NCI-H1048 (cell line): ENCODE results near the gene CCDC121.
"Not testable (repeated sequence)": the region's sequence is repeated elsewhere in the genome, so short reads cannot be mapped to it uniquely, and the experiment has no call there.

Source experiments
- DNase-seq: peaks from one replicate; lab custom pipeline; 2025; lab: John Stamatoyannopoulos, UW

Gene CCDC121

DNA sequence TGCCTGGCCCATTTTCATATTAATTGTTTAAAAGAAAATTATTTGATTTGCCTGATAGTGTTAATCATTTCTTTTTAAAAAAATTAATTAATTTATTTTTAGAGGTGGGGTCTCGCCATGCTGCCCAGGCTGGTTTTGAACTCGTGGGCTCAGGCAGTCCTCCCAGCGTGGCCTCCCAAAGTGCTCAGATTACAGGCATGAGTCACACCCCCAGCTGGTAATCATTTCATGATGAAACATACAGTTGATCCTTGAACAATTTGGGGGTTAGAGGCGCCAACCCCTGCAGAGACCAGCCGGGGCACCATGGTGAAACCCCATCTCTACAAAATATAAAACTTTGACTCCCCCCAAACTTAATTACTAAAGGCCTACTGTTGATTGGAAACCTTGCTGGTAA, 8.0 kb upstream of the CCDC121 start:
- no peak for DNase-seq

DNA sequence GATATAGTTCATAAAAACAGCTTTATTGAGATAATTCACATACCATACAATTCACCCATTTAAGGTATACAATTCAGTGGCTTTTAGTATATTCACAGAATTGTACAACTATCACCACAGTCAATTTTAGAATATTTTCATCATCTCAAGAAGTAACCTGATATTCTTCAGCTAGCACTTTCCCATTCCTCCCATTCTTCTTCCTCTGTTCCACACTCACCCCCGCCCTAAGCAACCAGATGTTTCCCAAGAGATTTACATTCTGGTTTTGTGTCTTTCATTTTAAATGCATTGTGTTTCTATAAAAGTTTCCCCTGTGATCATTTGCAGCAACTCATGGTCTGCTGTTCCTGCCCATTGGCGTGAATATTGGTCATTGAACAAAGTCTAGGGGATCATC, 5.5 kb upstream of the CCDC121 start:
- DNase-seq, result no peak

DNA sequence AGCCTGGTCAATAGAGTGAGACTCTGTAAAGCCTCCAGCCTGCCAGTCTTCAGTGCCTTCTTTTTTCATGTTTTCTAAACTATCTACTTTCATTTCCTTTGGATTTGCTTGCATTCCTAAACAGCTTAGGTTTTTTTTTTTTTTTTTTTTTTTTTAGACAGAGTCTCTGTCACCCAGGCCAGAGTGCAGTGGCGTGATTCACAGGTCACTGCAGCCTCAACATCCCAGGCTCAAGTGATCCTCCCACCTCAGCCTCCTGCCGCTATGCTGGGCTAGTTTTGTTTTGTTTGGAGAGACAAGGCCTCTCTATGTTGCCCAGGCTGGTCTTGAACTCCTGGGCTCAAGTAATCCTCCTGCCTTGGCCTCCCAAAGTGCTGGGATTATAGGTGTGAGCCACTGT, 1.4 kb upstream of the CCDC121 start:
- DNase-seq, result not testable (repeated sequence)

DNA sequence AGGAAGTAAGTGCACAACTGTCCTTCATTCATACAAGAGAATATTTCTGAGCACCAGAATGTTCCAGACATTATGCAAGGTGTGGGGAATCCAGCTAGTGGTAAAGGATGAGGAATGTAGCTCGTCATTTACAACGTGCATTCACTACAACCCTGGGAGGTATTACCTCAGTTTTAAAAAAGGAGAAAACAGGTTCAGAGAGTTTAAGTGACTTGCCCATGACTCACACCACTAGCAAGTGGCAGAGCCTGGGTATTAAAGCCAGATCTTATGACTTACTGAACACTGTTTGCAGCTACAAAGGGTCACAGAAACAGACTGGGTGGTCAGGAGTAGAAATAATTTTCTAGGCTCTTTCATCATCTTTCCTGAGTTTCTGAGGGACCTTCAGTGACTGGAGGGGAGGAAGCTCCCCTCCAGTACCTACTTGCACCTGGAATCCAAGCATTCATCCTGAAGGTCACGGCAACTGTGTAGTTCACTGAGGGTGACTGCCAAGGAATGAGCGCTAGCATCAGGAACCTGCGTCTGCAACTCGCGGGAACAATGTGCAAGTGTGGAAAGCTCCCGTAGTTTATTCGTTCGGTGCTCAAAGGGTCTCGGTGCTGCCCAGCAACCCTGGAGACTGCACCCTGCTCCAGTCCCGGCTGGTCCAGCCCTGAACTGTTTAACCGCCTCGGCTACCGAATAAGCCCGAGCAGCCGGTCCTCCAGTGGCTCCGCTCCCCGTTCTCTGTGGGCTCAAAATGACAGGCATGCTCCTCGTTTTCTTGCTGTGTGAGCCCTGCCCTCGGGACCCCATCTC, 647 bp downstream of the CCDC121 start:
- no peak for DNase-seq

DNA sequence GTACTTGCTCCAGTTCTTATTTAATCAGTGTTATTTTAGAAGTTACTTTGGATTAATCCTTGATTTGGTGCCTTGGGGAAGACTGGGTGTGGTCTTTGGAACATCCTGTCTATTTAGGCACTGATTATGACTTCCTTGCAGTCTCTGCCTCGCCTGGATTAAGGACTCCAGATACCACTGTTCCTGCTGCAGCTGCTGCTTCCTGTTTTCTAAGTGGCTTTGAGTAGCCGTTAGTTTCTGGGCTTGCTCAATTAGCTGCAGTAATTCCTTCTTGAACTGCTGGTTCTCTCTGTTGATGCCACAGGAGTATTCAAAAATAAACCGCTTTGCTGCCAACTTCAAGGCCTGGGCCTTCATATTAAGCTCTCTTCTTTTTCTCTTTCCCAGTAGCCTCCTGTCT, 1.9 kb downstream of the CCDC121 start:
- not testable (repeated sequence) for DNase-seq

DNA sequence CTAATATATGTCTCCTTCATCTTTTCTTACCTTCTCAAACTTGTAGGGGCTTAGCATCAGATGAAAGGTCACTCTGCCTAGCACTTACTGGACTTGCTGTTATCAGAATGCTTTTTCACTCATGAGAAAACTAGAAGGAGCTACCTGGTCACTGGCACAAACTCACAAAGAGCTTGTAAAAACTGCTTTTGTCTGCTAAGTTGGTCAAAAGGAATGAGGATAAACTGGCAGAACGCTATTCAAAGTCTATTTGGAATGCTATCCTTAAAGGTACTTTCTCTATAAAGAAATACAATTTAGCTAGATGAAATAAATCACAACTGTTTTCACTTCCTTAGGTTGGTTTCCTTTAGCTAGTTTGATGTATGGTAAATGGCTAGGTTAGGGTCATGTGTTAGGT, 2.5 kb downstream of the CCDC121 start:
- DNase-seq, result not testable (repeated sequence)

DNA sequence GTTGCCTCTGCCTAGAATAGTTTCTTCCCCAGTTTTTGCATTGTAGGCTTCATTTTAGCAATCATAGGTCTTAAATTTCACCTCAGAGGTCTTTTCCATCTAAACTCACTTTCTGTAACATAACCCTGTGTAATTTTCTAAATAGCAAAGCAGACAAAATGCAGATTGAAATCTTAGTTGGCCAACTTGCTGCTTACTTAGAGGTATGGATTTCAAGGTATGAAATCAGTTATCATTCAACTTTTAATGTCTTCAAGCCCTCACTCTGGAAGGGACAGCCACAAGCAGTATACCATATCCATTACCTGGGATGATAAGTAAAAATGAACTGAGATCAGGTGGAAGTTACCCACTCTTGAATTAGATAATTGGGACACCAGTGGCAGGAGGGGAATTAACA, 3.9 kb downstream of the CCDC121 start:
- no peak for DNase-seq

DNA sequence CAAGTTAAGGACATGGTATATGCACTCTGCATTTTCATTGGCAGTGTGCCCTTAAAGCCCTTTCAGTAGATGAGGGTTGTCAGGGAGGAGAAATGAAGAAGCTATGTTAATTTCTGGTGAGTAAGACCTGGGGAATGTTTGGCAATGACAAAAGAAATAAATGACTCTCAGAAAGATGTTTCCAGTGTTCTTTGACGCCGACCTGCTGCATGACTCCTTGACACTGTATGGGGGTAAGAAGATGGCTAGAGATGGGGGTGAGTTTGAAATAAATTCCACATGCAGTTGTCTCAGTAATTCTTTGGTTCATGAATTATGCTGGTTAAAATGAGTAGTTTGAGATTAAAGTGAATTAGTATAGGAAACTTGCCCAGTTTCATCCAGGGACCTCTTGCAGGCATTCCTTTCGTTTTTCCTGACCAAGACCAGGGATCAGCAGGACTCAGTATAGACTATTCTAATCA, 5.9 kb downstream of the CCDC121 start:
- DNase-seq, result no peak

DNA sequence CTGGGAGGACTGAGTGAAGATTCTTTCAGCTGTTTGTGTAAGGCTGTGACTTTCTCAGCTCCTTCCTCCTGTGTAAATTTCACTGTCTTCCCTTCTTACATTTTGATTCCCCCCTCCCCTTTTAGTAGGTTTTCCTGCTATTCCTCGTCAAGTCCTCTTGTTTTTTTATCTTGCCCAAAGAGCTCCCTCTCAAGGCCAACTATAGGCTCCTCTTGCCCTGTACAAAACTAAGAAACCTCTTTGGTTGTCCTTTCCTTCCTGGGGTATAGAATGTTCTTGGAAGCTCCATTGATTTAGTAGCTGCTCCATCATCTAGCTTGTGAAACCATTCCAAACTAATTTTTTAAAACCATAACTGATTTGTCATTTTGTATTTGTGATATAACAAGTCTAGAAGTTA, 7.3 kb downstream of the CCDC121 start:
- DNase-seq, result no peak

DNA sequence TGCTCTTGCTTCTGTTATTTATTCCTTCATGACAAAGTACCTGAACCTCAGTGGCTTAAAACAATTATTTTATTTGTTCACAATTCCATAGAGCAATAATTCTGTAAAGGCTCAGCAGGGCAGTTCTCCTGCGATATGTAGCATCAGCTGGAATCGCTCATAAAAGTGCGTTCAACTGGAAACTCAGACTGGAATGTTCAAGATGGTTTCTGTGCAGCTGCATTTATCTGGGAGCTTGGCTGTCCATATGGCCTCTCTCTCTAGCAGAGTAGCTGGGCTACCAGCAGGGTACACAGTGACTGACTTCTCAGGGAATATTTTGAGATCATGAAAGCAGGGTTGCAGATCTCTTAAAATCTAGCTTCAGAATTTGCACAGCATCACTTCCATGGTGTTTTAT, 13.5 kb downstream of the CCDC121 start:
- DNase-seq, result no peak

DNA sequence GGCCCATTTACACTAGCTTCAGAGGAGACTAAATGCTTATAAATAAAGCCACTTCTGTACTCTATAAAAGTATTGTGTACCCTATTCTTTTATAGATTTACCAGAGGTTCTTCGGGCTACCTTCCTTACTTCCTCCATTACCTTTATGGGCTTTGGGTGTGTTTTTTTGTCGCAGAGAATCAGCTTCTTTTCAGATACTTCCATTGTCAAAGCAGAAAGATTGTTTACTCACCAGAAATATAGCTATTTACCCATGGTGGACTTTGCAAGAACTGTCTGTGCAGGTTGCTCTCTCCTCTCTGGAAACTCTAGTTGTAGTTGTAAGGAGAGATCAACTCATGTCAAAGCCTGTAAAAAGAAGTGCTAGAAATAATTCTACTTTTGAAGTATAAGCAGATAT, 14.8 kb downstream of the CCDC121 start:
- no peak for DNase-seq

DNA sequence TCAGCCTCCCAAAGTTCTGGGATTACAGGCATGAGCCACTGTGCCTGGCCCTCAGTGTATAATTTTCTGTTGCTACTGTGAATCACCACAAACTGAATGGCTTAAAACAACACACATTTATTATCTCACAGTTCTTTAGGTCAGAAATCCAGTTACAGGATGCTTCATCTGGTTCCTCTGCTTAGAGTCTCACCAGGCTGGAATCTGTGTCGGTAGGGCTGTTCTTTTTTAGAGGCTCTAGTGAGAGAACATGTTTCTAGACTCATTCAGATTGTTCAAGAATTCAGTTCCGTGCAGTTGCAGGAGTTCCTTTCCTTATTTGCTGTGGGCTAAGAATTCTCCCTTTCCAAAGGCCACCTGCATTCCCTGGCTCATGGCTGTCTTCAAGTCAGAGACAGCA, 22.2 kb downstream of the CCDC121 start:
- no peak for DNase-seq

DNA sequence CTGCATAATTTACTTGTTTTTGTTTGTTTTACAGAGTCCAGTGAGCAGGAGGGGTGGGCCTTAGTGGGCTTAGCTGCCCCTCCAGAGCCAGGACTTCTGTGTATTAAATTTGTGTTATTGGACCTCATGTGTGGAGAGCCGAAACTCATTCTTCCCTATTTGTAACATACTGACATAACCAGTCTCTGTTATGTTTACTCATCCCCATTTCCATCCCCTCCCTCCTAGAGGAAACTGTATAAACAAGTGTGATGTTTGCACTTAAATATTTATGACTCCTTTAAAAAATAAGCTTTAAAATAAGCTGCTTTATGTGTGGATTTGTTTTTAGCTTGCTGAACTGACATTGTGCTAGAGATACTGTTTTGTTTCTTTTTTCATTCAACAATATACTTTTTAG, 32.2 kb downstream of the CCDC121 start:
- DNase-seq, result no peak

DNA sequence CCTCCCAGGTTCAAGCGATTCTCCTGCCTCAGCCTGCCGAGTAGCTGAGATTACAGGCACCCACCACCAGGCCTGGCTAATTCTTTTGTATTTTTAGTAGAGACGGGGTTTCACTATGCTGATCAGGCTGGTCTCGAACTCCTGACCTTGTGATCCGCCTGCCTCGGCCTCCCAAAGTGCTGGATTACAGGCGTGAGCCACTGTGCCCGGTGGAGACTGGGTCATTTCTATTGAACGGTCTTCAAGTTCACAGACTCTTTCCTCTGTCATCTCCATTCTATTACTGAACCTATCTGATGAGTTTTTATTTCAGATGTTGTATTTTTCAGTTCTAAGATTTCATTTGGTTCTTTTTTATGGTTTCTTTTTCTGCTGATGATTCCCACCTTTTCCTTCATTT, 33.4 kb downstream of the CCDC121 start:
- DNase-seq, result not testable (repeated sequence)

DNA sequence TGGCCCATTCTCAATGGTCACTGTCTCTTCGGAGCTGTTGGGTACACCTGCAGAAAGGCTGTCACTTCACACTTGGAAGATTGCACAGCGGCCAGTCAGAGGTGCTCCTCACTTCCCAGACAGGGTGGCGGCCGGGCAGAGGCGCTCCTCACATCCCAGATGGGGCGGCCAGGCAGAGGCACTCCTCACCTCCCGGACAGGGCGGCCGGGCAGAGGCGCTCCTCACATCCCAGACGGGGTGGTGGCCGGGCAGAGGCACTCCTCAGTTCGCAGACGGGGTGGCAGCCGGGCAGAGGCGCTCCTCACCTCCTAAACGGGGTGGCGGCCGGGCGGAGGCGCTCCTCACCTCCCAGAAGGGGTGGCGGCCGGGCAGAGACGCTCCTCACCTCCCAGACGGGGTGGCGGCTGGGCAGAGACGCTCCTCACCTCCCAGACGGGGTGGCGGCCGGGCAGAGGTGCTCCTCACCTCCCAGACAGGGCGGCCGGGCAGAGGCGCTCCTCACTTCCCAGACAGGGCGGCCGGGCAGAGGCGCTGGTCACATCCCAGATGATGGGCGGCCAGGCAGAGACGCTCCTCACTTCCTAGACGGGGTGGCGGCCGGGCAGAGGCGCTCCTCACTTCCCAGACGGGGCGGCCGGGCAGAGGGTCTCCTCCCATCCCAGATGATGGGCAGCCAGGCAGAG, 34.6 kb downstream of the CCDC121 start:
- not testable (repeated sequence) for DNase-seq

DNA sequence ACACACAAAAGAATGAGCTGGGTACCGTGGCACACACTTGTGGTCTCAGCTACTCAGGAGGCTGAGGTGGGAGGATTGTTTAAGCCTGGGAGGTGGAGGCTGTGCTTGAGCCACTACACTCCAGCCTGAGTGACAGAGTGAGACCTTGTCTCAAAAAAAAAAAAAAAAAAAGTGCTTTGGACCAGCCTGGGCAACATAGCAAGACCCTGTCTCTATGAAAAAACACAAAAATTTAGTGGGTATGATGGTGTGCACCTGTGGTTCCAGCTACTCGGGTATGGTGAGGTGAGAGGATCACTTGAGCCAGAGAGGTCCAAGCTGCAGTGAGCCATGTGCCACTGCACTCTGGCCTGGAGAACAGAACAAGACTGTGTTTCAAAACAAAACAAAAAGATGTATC, 35.6 kb downstream of the CCDC121 start:
- DNase-seq, result no peak

DNA sequence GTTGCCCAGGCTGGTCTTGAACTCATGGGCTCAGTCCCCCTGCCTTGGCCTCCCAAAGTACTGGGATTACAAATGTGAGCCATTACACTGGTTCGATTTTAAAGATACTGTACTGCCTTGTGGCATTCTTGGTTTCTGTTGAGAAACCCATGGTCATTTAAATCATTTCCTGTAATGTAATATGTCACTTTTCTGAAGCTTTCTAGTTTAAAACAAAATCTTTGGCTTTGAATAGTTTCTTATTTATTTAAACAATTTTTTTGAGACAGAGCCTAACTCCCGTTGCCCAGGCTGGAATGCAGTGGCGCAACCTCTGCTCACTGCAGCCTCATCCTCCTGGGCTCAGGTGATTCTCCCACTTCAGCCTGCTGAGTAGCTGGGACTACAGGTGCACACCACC, 37.1 kb downstream of the CCDC121 start:
- no peak for DNase-seq

DNA sequence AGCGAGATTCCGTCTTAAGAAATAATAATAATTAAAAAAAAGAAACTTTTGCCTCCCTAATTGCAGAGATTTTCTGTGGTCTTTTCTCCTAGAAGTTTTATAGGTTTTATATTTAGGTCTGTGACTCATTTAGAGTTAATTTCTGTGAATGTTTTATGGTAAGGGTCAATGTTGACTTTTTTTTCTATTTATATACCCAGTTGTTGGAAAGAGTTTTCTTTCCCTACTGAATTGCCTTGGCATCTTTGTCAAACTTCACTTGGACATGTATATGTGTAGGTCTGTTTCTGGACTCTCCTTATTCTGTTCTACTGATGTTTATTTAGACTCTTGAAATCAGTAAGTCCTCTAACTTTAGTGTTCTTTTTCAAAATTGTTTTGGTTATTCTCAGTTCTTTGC, 40.5 kb downstream of the CCDC121 start:
- DNase-seq, result no peak

DNA sequence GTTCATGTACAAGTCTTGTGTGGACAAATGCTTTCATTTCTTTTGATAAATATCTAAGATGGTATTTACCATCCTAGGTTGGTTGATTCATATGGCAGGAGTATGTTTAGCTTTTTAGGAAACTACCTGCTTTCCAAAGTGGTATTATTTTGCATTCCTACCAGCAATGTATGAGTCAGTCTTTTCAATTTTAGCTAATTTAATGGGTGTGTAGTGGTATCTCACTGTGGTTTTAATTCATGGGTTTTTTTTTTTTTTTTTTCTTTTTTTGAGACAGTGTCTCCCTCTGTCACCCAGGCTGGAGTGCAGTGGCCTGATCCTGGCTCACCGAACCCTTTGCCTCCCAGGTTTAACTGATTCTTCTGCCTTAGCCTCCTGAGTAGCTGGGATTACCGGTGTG, 41.8 kb downstream of the CCDC121 start:
- DNase-seq, result no peak

DNA sequence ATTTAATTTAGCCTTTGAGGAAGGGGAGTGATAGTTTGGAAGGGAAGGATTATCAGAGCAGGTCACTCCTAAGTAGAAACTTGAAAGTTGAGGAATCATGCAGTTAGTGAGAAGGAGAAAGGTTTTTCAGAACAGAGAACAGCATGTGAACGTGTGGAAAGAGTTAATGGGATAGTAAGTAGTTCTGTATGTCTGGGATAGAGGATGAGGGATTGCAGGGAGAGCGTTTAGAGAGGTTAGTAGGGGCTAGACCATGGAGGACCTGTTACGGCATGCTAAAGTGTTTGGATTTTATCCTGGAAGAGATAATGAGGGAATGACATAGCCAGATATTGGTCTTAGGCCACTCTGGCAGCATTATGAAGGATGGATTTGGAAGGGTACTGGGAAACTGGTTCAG, 44.2 kb downstream of the CCDC121 start:
- no peak for DNase-seq

DNA sequence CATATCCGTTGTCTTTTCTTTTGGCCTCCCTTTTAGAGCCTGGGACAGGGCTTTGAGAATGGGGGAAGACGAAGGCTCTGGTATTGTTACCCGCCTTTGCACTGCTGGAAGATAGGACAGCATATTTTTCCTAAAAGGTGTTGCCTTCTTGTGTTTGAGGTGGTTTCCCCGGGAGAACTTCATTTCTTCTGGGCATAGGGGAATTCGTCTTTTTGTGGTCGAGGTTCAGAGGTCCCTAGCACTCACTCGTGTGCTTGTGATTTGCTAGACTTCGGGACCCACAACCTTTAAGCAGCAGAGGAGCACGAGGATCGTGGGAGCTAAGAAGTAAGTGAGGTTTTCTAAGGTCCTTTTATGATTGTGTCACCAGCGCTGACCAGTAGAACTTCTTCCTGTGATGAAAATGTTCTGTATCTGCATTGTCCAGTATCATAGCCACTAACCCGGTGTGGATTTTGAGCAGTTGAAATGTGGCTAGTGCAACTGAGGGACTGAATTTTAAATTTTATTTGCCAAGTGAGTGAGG, 45.4 kb downstream of the CCDC121 start:
- no peak for DNase-seq

DNA sequence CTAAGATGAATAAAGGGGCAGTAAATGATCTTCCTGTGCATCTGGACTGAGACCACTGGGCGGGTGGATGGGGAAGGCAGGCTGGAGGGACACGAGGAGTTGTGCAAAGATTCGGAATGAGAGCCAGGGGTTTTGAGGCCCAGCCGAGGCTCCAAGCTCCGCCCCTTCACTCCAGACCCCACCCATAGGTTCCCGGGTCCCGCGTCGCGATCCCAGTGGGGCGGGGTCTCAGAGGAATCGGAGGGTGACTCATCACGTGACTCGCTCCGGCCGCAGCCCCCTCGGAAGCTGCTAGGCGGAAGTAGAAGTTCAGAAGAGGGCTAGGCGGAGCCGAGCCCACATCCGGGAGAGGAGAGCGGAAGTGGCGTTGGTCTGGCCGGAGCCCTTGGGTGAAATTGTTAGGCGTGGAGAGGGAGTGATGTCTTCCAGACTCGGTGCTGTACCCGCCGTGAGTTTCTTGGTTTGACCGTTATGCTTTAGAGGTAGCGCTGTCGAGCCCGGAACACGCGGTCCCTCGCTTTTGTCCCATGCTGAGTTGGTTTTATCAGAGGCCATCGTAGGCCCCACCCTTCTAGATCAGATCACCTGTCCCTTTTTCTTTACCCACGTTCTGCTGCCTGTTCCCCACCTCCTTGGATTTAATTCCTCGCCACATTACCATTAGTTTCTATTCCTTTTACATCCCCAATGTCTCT, 46.0 kb downstream of the CCDC121 start, which contains the start of gene ZNF512:
TSS of gene ZNF512 (plus strand) at position 348 of the 695 bp plus-strand sequence. CDS start at position 419, 71 bp downstream.
- DNase-seq, result peak; percentile 96
